Tibial nerve (tissue), 3 donors: ENCODE data around the gene PTPRM.

Source experiments
- POLR2A ChIP-seq, 2 donors: fragments of 450-650 bp; IDR thresholded peaks; one replicate each; pipeline ENCODE4 v1.6.1; 2017; ENCODE audit warnings: antibody characterized with exemption in 2 of 2, mild to moderate bottlenecking in 2 of 2, moderate library complexity in 2 of 2
- TF ChIP-seq, protein P1 (sequence below), 5 experiments: fragments of 200-600 bp in 3 of 5; fragments of 450-650 bp in 2 of 5; sonication (generic) in 3 of 5; IDR thresholded peaks; one replicate each; pipeline ENCODE4 v1.5.1; 2016 to 2019; ENCODE audit warnings: antibody characterized with exemption in 5 of 5, mild to moderate bottlenecking in 3 of 5, moderate library complexity in 2 of 5

DNA sequence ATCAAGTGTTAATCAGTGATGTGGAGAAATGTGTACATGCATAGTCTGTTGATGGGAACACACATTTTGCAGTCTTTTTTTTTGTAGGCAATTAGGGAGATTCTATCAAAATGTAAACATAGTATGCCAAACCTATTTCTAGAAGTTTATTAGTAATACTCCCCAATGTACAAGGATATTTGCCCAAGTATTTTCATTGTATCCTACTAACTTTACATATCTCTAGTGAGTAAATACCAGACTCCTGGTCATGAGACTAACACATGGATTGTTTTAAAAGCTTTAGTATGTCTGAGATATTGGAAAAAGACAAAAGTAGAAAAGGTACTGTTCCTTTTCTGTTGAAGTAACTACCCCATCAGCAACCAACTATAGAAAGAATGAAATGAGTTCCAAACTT is 513.0 kb downstream of the PTPRM start:
- TF ChIP-seq, protein P1, sequence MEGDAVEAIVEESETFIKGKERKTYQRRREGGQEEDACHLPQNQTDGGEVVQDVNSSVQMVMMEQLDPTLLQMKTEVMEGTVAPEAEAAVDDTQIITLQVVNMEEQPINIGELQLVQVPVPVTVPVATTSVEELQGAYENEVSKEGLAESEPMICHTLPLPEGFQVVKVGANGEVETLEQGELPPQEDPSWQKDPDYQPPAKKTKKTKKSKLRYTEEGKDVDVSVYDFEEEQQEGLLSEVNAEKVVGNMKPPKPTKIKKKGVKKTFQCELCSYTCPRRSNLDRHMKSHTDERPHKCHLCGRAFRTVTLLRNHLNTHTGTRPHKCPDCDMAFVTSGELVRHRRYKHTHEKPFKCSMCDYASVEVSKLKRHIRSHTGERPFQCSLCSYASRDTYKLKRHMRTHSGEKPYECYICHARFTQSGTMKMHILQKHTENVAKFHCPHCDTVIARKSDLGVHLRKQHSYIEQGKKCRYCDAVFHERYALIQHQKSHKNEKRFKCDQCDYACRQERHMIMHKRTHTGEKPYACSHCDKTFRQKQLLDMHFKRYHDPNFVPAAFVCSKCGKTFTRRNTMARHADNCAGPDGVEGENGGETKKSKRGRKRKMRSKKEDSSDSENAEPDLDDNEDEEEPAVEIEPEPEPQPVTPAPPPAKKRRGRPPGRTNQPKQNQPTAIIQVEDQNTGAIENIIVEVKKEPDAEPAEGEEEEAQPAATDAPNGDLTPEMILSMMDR (IDR thresholded peaks at IDR 0.05), result no peak
- TF ChIP-seq POLR2A (IDR thresholded peaks at IDR 0.05), result no peak
